GM12874 (cell line): ENCODE results near the gene GPX3.

ENCODE experiments used
- TF ChIP-seq, protein P1 (sequence below): IDR thresholded peaks from 2 replicates; pipeline ENCODE4 v1.5.1; 2011; ENCODE audit warnings: low read depth, mild to moderate bottlenecking, control low read depth, low read length, moderate library complexity; ENCODE audit not compliant: insufficient read depth

Gene GPX3

DNA sequence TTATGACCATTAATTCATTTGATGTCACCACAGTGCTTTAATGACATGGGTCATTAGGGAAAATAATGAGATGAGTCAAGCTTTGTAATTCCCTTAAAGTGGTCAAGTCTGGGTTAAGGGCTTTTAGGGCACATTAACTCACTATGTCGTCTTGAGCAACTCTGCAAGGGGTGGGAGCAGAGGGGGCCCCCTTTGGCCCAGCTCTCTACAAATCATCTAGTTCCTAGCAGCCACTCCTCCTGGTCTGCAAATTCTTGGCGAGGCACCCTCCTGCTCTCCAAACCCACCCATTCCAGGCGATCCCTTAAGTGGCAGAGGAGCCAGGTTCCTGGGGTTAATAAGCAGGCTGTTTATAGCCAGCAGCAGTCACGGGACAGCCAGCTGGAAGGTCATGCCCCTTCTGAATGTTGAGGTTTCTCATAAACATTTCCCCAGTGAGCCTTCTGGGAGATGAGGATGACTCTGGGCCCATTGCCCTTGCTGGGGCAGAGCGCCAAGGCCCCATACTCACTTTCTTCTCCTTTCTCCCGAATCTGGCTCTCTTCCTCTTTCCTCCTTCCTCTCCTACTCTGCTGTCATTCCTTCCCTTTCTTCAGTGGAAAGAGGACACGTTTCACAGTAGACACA lies 14.3 kb upstream of the GPX3 start:
- TF ChIP-seq, protein P1, sequence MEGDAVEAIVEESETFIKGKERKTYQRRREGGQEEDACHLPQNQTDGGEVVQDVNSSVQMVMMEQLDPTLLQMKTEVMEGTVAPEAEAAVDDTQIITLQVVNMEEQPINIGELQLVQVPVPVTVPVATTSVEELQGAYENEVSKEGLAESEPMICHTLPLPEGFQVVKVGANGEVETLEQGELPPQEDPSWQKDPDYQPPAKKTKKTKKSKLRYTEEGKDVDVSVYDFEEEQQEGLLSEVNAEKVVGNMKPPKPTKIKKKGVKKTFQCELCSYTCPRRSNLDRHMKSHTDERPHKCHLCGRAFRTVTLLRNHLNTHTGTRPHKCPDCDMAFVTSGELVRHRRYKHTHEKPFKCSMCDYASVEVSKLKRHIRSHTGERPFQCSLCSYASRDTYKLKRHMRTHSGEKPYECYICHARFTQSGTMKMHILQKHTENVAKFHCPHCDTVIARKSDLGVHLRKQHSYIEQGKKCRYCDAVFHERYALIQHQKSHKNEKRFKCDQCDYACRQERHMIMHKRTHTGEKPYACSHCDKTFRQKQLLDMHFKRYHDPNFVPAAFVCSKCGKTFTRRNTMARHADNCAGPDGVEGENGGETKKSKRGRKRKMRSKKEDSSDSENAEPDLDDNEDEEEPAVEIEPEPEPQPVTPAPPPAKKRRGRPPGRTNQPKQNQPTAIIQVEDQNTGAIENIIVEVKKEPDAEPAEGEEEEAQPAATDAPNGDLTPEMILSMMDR, result no peak

DNA sequence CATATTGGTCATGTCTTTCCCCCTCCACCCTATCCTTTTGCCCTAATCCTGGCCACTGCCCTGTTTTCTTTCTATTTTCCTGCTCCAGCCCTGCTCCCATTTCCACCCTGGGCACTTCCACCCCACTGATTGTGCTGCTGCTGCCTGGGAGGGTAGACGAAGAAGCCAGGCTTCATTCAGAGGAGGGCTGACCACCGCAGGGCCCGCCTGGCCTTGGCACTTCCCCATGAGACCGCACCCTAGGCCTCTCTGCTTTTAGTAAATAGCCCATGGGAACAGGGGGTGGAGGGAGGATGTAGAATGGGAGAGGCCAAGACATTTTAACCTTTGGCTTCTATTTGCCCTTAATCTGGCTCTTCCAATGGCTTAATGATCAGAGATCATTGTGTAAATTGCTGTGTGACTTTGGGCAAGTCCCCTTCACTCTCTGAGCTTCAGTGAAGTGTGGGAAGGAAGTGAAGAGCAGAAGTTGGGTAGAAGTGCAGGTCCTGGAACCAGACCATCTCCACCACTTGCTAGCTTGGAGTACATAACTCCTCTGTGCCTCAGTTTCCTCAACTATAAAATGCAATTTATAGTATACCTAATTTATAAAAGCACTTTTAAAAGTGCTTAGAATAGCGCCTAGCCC lies 13.6 kb upstream of the GPX3 start:
- TF ChIP-seq, protein P1, result no peak

DNA sequence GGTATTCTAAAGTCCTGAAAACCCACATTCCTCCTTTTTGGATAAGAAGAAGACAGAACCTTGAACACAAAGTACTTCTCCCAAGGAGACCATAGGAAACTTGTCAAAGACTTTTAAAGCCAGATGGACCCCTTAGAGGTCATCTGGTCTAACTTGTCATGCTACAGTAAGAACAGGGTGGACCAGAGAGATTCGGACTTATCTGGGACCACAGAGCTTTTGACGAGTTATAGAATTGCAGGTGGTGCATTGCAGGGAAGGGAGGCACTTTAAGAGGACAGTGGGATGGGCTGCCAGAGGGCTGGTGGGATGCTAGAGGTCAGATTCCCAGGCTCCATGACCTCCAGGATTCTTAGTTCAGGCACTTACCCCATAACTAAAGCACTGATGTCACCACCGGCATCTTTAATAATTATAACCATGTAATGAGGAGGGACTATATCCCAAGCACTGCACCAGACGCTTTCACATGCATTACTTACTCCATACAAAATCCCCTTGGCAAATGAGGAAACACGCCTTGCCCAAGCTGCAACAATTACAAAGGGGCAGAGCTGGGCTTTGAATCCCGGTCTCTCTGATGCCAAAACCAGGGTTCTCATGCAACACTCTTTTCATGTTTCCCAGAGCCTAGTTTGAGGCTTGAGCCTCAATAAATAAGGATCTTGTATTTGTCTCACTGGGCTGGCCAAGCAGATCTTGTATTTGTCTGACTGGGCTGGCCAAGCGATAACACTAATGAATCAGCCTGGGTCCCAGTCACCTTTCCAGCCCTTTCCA lies 12.8 kb upstream of the GPX3 start:
- TF ChIP-seq, protein P1, result no peak

DNA sequence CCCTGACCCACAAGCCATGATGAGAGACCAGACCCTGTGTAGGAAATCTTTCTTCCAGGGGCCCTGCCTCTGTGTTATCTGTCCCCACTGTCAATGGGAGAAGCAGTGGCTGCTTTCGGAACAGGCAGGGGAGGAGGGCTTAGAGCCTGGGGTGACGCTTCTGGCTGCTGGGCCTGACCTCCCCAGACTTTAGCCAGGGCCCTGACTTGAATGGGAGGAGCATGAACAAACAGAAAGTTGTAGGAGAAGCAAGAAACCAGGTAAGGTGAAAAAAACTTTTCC lies 12.2 kb upstream of the GPX3 start:
- TF ChIP-seq, protein P1, result no peak

DNA sequence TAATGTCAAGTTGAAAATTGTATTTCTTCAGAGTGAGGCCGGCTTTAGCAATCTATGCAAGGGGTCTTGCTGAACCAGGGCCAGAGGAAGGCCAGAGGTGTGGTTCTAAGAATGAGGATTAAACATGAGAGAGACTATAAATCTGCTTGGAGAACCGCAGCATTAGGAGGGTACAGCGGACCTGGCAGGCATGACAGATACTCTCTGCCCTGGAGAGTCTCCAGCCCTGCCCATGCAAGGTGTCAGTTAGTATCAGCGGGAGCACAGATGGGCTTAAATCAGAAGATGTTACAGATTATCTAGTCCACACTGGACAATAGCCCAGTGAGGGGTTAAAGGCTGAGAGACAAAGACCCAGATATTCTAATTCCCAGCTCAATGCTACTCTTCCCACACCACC lies 11.5 kb upstream of the GPX3 start:
- TF ChIP-seq, protein P1, result no peak

DNA sequence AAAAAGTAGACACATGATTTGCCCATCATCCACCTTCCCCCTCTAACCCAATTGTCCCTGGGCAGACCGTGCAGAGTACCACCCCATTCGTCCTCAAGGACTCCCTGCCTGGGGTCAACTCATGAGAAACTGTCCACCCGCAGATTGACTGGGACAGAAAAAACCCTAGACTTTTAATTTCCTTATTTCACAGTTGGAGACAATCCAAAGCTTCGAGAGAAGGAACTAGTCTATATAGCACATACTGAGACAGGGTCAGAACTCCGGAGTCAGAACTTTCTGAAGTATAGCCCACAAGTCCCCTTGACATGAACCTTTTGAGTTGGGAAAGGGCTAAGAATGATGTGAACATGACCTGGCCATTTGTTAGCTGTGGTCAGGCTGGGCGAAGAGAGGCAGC lies 7.5 kb upstream of the GPX3 start:
- TF ChIP-seq, protein P1, result no peak

DNA sequence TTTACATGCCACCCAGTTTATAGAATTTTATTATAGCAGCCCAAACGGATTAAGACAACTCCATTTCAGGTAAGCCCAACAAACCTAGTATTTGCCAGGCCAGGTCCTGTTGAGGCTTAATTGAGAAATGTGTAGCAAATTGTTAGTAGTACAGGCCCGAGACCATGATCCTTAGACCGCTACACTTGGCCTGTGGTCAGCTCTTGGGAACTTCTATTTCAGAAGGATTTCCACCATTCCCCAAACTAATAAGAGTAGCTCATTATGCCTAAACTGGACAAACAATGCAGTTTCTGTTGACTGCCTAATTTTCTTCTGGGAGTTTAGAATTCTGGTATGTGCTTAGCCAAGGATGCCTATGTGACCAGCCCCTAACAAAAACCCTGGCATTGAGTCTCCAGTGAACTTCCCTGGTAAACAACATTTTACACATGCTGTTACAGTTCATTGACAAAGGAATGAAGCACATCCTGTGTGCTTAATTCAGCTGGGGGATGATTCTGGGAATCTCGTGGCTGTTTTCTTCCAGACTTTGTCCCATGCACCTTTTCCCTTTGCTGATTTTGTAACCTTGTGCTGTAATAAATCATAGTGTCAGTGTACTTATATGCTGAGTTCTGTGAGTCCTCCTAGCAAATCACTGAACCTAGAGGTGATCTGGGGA lies 5.6 kb upstream of the GPX3 start:
- TF ChIP-seq, protein P1, result no peak
